Daoy (cell line): ENCODE data around the gene EPHA4. TPM values are rescaled to one million over a fixed set of nuclear protein-coding genes. Genes with fewer than 3 reads are reported as not detected.

Experiments
- DNase-seq: peaks from one replicate; pipeline ENCODE4 v3.0.0-alpha.2; 2015; ENCODE audit warnings: low read depth
- total RNA-seq: library from RNA; depleted of rRNA; stranded (reverse); fragments of >200 nt; shearing (Covaris generic); gene quantifications from 2 replicates; pipeline ENCODE4 v1.2.3, GENCODE V29; 2014; rRNA removed

EPHA4 gene
- 5.1 and 7.5 TPM in 2 replicates for total RNA-seq

- DNase-seq, result peak; percentile 90
Measured at GRCh38 chr2:221572219-221572820, at the start of gene EPHA4. Gene EPHA4, minus strand, starts transcription at chr2:221572304. Its CDS starts 56 bp downstream, at chr2:221572248.

GRCh38 chr2:221618007-221618406, 45.9 kb upstream of the EPHA4 start:
- DNase-seq, result no peak

- DNase-seq, result no peak
Measured at GRCh38 chr2:221616561-221616960, 44.5 kb upstream of the EPHA4 start.

GRCh38 chr2:221614274-221614673, 42.2 kb upstream of the EPHA4 start:
- no peak for DNase-seq

GRCh38 chr2:221612800-221613199, 40.7 kb upstream of the EPHA4 start:
- no peak for DNase-seq

- DNase-seq, result no peak
Measured at GRCh38 chr2:221612161-221612560, 40.1 kb upstream of the EPHA4 start.

GRCh38 chr2:221610675-221611074, 38.6 kb upstream of the EPHA4 start:
- no peak for DNase-seq

- DNase-seq, result no peak
Measured at GRCh38 chr2:221610255-221610654, 38.2 kb upstream of the EPHA4 start.

- no peak for DNase-seq
Measured at GRCh38 chr2:221608442-221608841, 36.3 kb upstream of the EPHA4 start.

- no peak for DNase-seq
Measured at GRCh38 chr2:221606424-221606823, 34.3 kb upstream of the EPHA4 start.

GRCh38 chr2:221605751-221606240, 33.7 kb upstream of the EPHA4 start:
- no peak for DNase-seq

- DNase-seq, result no peak
Measured at GRCh38 chr2:221602938-221603337, 30.8 kb upstream of the EPHA4 start.

GRCh38 chr2:221601376-221601775, 29.3 kb upstream of the EPHA4 start:
- no peak for DNase-seq

- no peak for DNase-seq
Measured at GRCh38 chr2:221600388-221600787, 28.3 kb upstream of the EPHA4 start.

GRCh38 chr2:221596192-221596591, 24.1 kb upstream of the EPHA4 start:
- peak; percentile 61 for DNase-seq

- no peak for DNase-seq
Measured at GRCh38 chr2:221590861-221591365, 18.8 kb upstream of the EPHA4 start.

- no peak for DNase-seq
Measured at GRCh38 chr2:221589696-221590095, 17.6 kb upstream of the EPHA4 start.

GRCh38 chr2:221588306-221588985, 16.3 kb upstream of the EPHA4 start:
- no peak for DNase-seq

- no peak for DNase-seq
Measured at GRCh38 chr2:221581986-221582385, 9.9 kb upstream of the EPHA4 start.

GRCh38 chr2:221574231-221574570, 2.1 kb upstream of the EPHA4 start:
- no peak for DNase-seq

- peak; percentile 82 for DNase-seq
Measured at GRCh38 chr2:221573430-221574230, 1.5 kb upstream of the EPHA4 start.

GRCh38 chr2:221572821-221573429, 821 bp upstream of the EPHA4 start:
- DNase-seq, result peak; percentile 55
